Measurements from ENCODE around the gene FUT2. TPM values are rescaled to one million over a fixed set of nuclear protein-coding genes. Genes with fewer than 3 reads are reported as not detected.
"Not testable (repeated sequence)": the region's sequence is repeated elsewhere in the genome, so short reads cannot be mapped to it uniquely, and the experiment has no call there.

The FUT2 gene
- total and polyA plus RNA-seq, 2 of the 13 experiments (the other 11 are each of a cell fraction or from before 2014, with no cell fraction given), result 0.07 TPM; not detected in 1

DNA sequence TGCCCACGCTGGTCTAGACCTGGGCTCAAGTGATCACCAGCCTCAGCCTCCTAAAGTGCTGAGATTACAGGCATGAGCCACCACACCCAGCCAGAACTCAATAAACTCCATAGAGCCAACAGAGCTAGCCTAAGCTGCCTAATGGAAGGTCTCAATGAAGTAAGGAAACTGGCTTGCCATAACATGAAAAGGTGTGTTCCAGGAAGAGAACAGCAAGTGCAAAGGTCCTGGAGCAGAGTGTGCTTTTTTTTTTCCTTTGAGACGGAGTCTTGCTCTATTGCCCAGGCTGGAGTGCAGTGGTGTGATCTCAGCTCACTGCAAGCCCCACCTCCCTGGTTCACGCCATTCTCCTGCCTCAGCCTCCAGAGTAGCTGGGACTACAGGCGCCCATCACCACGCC lies 37.9 kb upstream of the FUT2 start:
- H3K9me3 ChIP-seq (ENCODE audit: low read length); H3K27me3 ChIP-seq (ENCODE audit: control insufficient read depth in 1 of 2, insufficient read depth in 2 of 2, low read length in 2 of 2); H4K20me1 ChIP-seq (ENCODE audit: insufficient read depth, low read length); in situ Hi-C loops (cut with HindIII; ENCODE audit: extremely low pct_ligation_motif_present, low pct_unique_long_range_greater_than_20kb); H3K4me2 ChIP-seq (ENCODE audit: low read depth, low read length); H3K36me3 ChIP-seq (replicated peaks in 1 of 2; ENCODE audit: control insufficient read depth in 1 of 2, insufficient read depth in 2 of 2, low read length in 2 of 2); H3K79me2 ChIP-seq (ENCODE audit: insufficient read depth, low read length); H3K9ac ChIP-seq (ENCODE audit: insufficient read depth, low read depth, low read length); FAIRE-seq; H2AFZ ChIP-seq (ENCODE audit: low read length); H3K27ac ChIP-seq (ENCODE audit: extremely low read length, insufficient read depth, low read length); H3K4me3 ChIP-seq (replicated peaks in 1 of 3; ENCODE audit: insufficient read depth in 1 of 3, low read depth in 2 of 3, low read length in 3 of 3); BruUV-seq (replicated peaks); DNase-seq (ENCODE audit: low spot score); ATAC-seq; POLR2A ChIA-PET; CTCF ChIA-PET (ENCODE audit: low intra/inter-chr PET ratio, low total read pairs); H3K4me1 ChIP-seq (ENCODE audit: insufficient read depth, low read length): not testable (repeated sequence)
- WGBS (ENCODE audit: low lambda C conversion rate), result 38% methylated on average over 5 of the region's 5 CpGs
- intact Hi-C loops (cut with micrococcal nuclease; ENCODE audit: unreplicated experiment), result loop anchor here (1.0 kb wide), 1 partner anchor 33 kb away; no protein-coding TSS in a partner anchor
- TF ChIP-seq ZNF121 (CRISPR knock-in tag; IDR thresholded peaks at IDR 0.05), result 0 out of 2 replicates have a peak, but pooled peaks have one; percentile 34

GRCh38 chr19:48658483-48658882 lies 37.3 kb upstream of the FUT2 start:
- POLR2A ChIA-PET, result no interaction called here

DNA sequence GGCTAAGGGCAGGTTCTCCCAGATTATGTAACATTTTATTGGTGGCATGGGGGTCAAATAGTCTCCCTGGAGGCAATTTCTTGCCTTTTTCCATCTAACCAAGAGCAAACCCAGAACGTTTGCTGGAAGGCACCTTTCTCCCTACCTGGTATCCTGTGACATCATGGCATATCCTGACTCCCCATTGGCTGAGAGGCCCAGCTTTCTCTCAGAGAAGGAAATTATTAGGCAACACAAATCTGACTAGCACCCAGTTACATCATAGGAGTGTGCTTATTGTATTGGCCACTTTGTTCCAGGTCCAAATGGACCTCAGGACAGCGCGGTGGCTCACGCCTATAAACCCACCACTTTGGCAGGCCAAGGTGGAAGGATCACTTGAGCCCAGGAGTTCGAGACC lies 36.0 kb upstream of the FUT2 start:
- peaks cover 1 to 3% of the 10 kb centered on the region in 2 experiments; a peak in 2 of 5 replicates for H3K27me3 ChIP-seq (ENCODE audit: control insufficient read depth in 1 of 2, insufficient read depth in 2 of 2, low read length in 2 of 2)
- H3K4me3 ChIP-seq (replicated peaks in 1 of 3; ENCODE audit: insufficient read depth in 1 of 3, low read depth in 2 of 3, low read length in 3 of 3), result no peak overlapping the region
- DNase-seq (ENCODE audit: low spot score) (no peak), FAIRE-seq (no peak), ATAC-seq (no peak)
- H3K27ac ChIP-seq (ENCODE audit: extremely low read length, insufficient read depth, low read length), result no peak overlapping the region
- TF ChIP-seq CREB1 (IDR thresholded peaks at IDR 0.05), result no peak
- peak; percentile 65 for TF ChIP-seq CREB1 (CRISPR knock-in tag; IDR thresholded peaks at IDR 0.05)
- no peak for TF ChIP-seq ZNF225 (CRISPR knock-in tag; IDR thresholded peaks at IDR 0.05)
- TF ChIP-seq RFXANK (CRISPR knock-in tag; IDR thresholded peaks at IDR 0.05), result peak; percentile 92
- TF ChIP-seq ZNF800 (CRISPR knock-in tag; IDR thresholded peaks at IDR 0.05), result no peak
- no peak for TF ChIP-seq NFE2L2 (IDR thresholded peaks at IDR 0.05; ENCODE audit: low read length)
- TF ChIP-seq RFX5 (IDR thresholded peaks at IDR 0.05; ENCODE audit: low read depth, low read length), result peak; percentile 97
- TF ChIP-seq CEBPB (IDR thresholded peaks at IDR 0.05; ENCODE audit: borderline replicate concordance, low read depth, low read length), result peak; percentile 59; the same call in 1 of the 2 replicates
- no peak for TF ChIP-seq DNMT3B (CRISPR knock-in tag; conservative IDR thresholded peaks at IDR 0.05)
- no peak overlapping the region for H3K9ac ChIP-seq (ENCODE audit: insufficient read depth, low read depth, low read length)
- H3K9me3 ChIP-seq (ENCODE audit: low read length), result no peaks in the 10 kb centered on the region
- intact Hi-C loops (cut with micrococcal nuclease; ENCODE audit: unreplicated experiment) (no loop called here), in situ Hi-C loops (cut with HindIII; ENCODE audit: extremely low pct_ligation_motif_present, low pct_unique_long_range_greater_than_20kb) (no loop called here)
- no peak overlapping the region for H3K4me2 ChIP-seq (ENCODE audit: low read depth, low read length)
- BruUV-seq (replicated peaks), result no TSS peak
- no peaks in the 10 kb centered on the region for H4K20me1 ChIP-seq (ENCODE audit: insufficient read depth, low read length)
- 60% methylated on average over 5 of the region's 5 CpGs for WGBS (ENCODE audit: low lambda C conversion rate)
- H3K36me3 ChIP-seq (replicated peaks in 1 of 2; ENCODE audit: control insufficient read depth in 1 of 2, insufficient read depth in 2 of 2, low read length in 2 of 2), result no peaks in the 10 kb centered on the region
- ChIA-PET POLR2A (no interaction called here), CTCF (ENCODE audit: low intra/inter-chr PET ratio, low total read pairs) (no interaction called here)
- no peaks in the 10 kb centered on the region for H3K79me2 ChIP-seq (ENCODE audit: insufficient read depth, low read length)
- no peaks in the 10 kb centered on the region for H3K4me1 ChIP-seq (ENCODE audit: insufficient read depth, low read length)
- H2AFZ ChIP-seq (ENCODE audit: low read length), result no peak overlapping the region

More at GRCh38 chr19:48658483-48658882, 37.3 kb upstream of the FUT2 start:
- no peak overlapping the region for H3K4me3 ChIP-seq (replicated peaks in 1 of 3; ENCODE audit: insufficient read depth in 1 of 3, low read depth in 2 of 3, low read length in 3 of 3)
- no peak overlapping the region for H3K9ac ChIP-seq (ENCODE audit: insufficient read depth, low read depth, low read length)
- no peak overlapping the region for H2AFZ ChIP-seq (ENCODE audit: low read length)
- DNase-seq (ENCODE audit: low spot score) (no peak), FAIRE-seq (no peak), ATAC-seq (no peak)
- 63% methylated on average over 6 of the region's 6 CpGs for WGBS (ENCODE audit: low lambda C conversion rate)
- H3K27me3 ChIP-seq (ENCODE audit: control insufficient read depth in 1 of 2, insufficient read depth in 2 of 2, low read length in 2 of 2), result peaks cover 0 to 1% of the 10 kb centered on the region in 2 experiments; a peak in 2 of 5 replicates
- no peak for TF ChIP-seq MED13 (CRISPR knock-in tag; IDR thresholded peaks at IDR 0.05)
- no peak overlapping the region for H3K27ac ChIP-seq (ENCODE audit: extremely low read length, insufficient read depth, low read length)
- BruUV-seq (replicated peaks), result no TSS peak
- no peaks in the 10 kb centered on the region for H3K79me2 ChIP-seq (ENCODE audit: insufficient read depth, low read length)
- no peaks in the 10 kb centered on the region for H3K9me3 ChIP-seq (ENCODE audit: low read length)
- H3K4me1 ChIP-seq (ENCODE audit: insufficient read depth, low read length), result no peaks in the 10 kb centered on the region
- CTCF ChIA-PET (ENCODE audit: low intra/inter-chr PET ratio, low total read pairs), result no interaction called here
- no peaks in the 10 kb centered on the region for H4K20me1 ChIP-seq (ENCODE audit: insufficient read depth, low read length)
- H3K36me3 ChIP-seq (replicated peaks in 1 of 2; ENCODE audit: control insufficient read depth in 1 of 2, insufficient read depth in 2 of 2, low read length in 2 of 2), result no peaks in the 10 kb centered on the region
- intact Hi-C loops (cut with micrococcal nuclease; ENCODE audit: unreplicated experiment), result no loop called here
- H3K4me2 ChIP-seq (ENCODE audit: low read depth, low read length), result no peak overlapping the region
- in situ Hi-C loops (cut with HindIII; ENCODE audit: extremely low pct_ligation_motif_present, low pct_unique_long_range_greater_than_20kb), result no loop called here
